Dendritic cell treated with granulocyte-macrophage colony-stimulating factor and Interleukin-4, amounts not matched to agents 40 ng/mL and 50 ng/mL, for 4 days (primary cell): ENCODE measurements around the gene TEX19.
A peak's percentile ranks its signal among the peaks of the same experiment; 100 is the strongest.
"Not testable (repeated sequence)": the region's sequence is repeated elsewhere in the genome, so short reads cannot be mapped to it uniquely, and the experiment has no call there.

Experiments used
- H3K27ac Mint-ChIP-seq: one replicate; pipeline ENCODE4 v1.8.0; 2022; ENCODE audit warnings: mild to moderate bottlenecking, mixed read lengths
- H3K27me3 Mint-ChIP-seq: one replicate; pipeline ENCODE4 v1.8.0; 2022; ENCODE audit warnings: mild to moderate bottlenecking, mixed read lengths
- H3K36me3 Mint-ChIP-seq: one replicate; pipeline ENCODE4 v1.8.0; 2022; ENCODE audit warnings: low read depth, mixed read lengths
- H3K4me1 Mint-ChIP-seq: one replicate; pipeline ENCODE4 v1.8.0; 2022; ENCODE audit warnings: low read depth, mixed read lengths
- H3K4me3 Mint-ChIP-seq: one replicate; pipeline ENCODE4 v1.8.0; 2022; ENCODE audit warnings: mild to moderate bottlenecking, moderate library complexity, mixed read lengths
- H3K9me3 Mint-ChIP-seq: one replicate; pipeline ENCODE4 v1.8.0; 2022; ENCODE audit warnings: mixed read lengths
- intact Hi-C: fragments of 100-400 bp; cut with micrococcal nuclease; formaldehyde crosslinking; loops from one replicate; pipeline ENCODE4 v1.15.0; 2022

TEX19 gene

DNA sequence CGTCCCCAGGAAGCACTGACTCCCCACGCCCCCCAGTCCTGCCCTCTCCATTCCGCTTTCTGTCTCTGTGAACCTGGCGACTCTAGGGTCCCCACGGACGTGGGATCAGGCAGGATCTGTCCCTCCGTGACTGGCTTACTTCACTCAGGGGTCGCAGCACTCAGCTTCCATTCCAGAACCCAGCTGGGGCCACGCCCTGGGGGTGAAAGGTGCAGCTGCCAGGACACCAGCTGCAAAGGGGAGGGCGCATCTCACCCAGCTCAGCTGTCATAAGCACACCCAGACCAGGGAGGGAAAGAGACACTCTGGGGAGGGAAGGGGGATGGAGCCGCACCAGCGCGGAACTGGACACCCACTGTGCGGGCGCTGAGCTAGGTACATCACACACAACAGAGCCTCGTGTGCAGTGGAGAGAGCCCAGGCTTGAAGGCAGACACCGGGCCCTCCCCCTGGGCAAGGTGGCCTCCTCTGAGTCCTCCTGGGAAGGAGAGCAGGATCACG is 40.6 kb downstream of the TEX19 start:
- no peaks in the 10 kb centered on the region for H3K9me3 Mint-ChIP-seq

DNA sequence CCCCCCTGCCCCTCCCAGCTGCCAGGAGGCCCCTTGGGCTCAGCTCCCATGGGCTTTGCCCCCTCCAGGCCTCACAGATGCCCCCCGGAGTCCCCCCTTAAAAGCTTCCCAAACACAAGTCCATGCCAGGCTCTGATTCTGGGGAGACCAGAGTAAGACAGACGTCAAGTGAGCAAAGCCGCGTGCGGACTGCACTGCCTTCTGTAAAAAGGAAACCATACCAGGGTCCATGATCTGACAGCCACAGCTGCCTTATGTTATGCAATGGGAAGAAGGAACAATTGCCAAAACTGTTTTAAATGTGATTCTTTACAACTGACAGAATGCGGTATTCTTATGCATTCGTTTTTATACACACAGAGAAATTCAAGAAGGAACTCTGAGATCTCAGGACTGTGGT is 41.2 kb downstream of the TEX19 start:
- Mint-ChIP-seq H3K9me3 (no peaks in the 10 kb centered on the region), H3K27me3 (peaks cover 3% of the 10 kb centered on the region), H3K4me3 (no peak overlapping the region), H3K36me3 (peaks cover 75% of the 10 kb centered on the region), H3K4me1 (peaks cover 37% of the 10 kb centered on the region), H3K27ac (peak overlapping the region; percentile 79)
- intact Hi-C loops = no loop called here

More for the DNA sequence above, 40.6 kb downstream of the TEX19 start:
- peak overlapping the region; percentile 33 for H3K27ac Mint-ChIP-seq
- peaks cover 37% of the 10 kb centered on the region for H3K4me1 Mint-ChIP-seq
- H3K4me3 Mint-ChIP-seq = no peak overlapping the region
- intact Hi-C loops = no loop called here
- peaks cover 75% of the 10 kb centered on the region for H3K36me3 Mint-ChIP-seq
- H3K27me3 Mint-ChIP-seq = peaks cover 3% of the 10 kb centered on the region

DNA sequence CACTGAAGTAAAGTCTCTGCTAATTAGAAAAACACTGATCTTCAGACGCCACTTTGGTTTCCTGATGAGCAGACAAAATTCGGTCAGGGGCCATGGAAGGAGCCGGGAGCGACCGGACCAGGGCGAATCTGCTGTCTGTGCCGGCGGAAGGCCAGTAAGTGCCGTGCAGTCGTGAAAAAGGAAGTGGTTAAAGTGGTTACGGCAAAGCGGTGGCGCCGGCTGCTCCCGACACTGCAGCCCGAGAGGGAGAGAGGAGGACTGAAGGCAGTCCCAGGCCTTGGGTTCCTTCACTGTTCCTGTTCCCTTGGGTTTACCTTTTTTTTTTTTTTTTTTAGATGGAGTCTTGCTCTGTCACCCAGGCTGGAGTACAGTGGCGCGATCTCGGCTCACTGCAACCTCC is 41.8 kb downstream of the TEX19 start:
- Mint-ChIP-seq H3K9me3 (no peaks in the 10 kb centered on the region), H3K27me3 (peaks cover 3% of the 10 kb centered on the region), H3K36me3 (peaks cover 75% of the 10 kb centered on the region), H3K4me1 (peaks cover 37% of the 10 kb centered on the region), H3K4me3 (peak overlapping the region; percentile 65), H3K27ac (peak overlapping the region; percentile 79)
- intact Hi-C loops = no loop called here

DNA sequence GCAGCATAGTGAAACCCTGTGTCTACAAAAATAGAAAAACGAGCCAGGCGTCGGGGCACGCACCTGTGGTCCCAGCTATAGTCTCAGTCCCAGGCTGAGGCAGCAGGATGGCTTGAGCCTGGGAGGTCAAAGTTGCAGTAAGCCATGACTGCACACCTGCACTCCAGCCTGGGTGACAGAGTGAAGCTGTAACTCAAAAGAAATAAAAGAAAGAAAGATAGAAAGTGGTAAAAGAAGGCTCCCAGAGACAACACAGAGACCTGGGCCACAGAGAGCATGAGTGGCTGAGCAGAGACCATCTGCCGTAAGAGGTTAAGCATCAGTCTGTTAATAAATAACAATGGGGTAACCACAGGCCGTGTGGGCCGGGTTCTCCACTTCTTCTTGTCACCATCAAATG is 43.8 kb downstream of the TEX19 start:
- peaks cover 7% of the 10 kb centered on the region for H3K27me3 Mint-ChIP-seq
- peaks cover 41% of the 10 kb centered on the region for H3K4me1 Mint-ChIP-seq
- no peak overlapping the region for H3K4me3 Mint-ChIP-seq
- H3K36me3 Mint-ChIP-seq = peaks cover 69% of the 10 kb centered on the region
- no peaks in the 10 kb centered on the region for H3K9me3 Mint-ChIP-seq
- intact Hi-C loops = loop anchor here (2.0 kb wide), 1 partner anchor 18 kb away; no protein-coding TSS in a partner anchor
- no peak overlapping the region for H3K27ac Mint-ChIP-seq

DNA sequence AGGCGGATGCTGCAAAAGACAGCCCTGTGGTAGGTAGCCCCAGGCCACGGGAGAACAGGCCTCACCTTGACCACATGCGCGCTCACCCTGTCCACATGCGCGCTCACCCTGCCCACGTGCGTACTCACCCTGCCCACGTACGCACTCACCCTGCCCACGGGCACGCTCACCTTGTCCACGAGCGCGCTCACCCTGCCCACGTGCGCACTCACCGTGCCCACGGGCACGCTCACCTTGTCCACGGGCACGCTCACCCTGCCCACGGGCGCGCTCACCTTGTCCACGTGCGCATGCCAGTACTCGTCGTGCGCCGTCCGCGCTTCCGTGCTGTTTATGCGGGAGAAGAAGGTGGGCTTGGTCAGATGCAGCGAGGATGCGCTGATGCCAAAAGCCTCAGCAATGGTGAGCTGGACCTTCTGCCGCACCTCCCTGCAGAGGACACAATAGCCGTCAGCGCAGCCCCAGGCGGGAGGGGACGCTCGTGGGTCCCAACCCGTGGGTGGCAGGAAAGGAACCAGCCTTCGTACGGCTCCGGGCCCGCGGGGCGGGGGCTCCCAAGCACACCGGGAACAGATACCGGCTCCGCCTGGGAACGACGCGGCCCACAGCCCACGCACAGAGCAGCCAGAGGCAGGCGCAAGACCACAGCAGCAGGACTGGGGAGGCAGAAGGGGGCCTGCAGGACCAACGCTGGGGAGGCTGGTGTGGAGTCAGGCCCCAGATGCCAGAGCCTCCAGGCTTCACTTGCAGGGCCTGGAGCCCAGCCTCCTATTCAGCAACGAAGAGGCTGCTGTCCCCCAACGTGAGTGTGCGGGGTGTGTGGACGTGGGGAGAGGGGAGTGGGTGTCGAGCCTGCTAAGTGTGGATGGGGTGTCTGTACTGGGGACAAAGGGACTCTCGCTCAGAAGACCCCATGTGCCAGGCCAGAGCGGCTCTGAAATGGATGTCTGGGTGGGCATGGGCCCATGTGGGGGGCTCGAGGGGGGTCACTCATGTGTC is 44.9 kb downstream of the TEX19 start:
- intact Hi-C loops = loop anchor here (2.0 kb wide), 1 partner anchor 17 kb away; no protein-coding TSS in a partner anchor
- H3K9me3 Mint-ChIP-seq = no peaks in the 10 kb centered on the region
- H3K27me3 Mint-ChIP-seq = peaks cover 7% of the 10 kb centered on the region
- H3K27ac Mint-ChIP-seq = no peak overlapping the region
- H3K4me1 Mint-ChIP-seq = peaks cover 41% of the 10 kb centered on the region
- H3K36me3 Mint-ChIP-seq = peaks cover 68% of the 10 kb centered on the region
- H3K4me3 Mint-ChIP-seq = no peak overlapping the region

DNA sequence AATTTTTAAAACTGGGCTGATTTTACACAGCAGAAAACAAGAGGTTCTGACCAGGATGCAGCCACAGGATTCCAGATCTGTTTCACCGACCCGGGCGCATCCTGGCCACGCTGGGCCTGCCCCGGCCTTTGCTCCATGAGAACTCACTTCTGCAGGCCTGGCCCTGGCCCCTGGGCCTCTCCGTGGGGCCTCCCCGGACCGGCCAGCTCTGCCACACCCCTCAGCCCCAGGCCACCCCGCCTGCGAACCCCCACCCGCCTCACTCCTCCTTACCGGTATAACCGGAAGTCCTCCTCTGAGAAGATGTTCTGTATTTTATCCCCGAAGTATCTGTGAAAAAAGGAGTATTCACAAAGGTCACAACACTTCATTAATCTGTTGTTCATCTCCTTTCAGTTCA is 46.0 kb downstream of the TEX19 start:
- Mint-ChIP-seq H3K4me3 (no peak overlapping the region), H3K27me3 (peaks cover 4% of the 10 kb centered on the region), H3K4me1 (peaks cover 30% of the 10 kb centered on the region), H3K9me3 (no peaks in the 10 kb centered on the region), H3K27ac (no peak overlapping the region), H3K36me3 (peaks cover 70% of the 10 kb centered on the region)
- intact Hi-C loops = no loop called here

DNA sequence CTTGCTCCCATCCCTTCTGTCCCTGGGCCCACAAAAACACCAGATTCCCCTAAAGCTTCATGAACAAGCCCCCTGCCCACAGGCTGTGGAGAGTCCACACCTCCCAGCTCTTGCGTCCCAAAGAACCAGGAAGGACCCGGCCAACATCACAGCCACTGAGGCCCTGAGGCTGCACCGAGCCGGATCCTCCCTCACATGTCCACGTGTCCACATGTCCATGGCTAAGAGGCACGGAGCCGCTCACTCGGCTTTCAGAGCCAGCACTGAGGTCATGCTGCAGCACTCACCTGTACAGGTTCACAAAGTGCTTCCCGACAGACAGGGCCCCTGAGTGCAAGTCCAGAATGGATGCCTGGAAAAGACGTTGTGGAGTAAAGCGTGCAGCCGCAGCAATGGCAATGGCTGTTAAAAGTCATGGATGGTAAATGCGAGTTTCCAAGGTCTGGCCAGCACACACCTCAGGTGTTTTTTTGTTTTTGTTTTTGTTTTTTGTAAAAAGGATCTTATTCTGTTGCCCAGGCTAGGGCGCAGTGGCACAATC is 47.2 kb downstream of the TEX19 start:
- H3K36me3 Mint-ChIP-seq = peaks cover 75% of the 10 kb centered on the region
- no peak overlapping the region for H3K4me3 Mint-ChIP-seq
- H3K9me3 Mint-ChIP-seq = no peaks in the 10 kb centered on the region
- H3K27ac Mint-ChIP-seq = no peak overlapping the region
- peaks cover 4% of the 10 kb centered on the region for H3K27me3 Mint-ChIP-seq
- intact Hi-C loops = no loop called here
- H3K4me1 Mint-ChIP-seq = peaks cover 19% of the 10 kb centered on the region

DNA sequence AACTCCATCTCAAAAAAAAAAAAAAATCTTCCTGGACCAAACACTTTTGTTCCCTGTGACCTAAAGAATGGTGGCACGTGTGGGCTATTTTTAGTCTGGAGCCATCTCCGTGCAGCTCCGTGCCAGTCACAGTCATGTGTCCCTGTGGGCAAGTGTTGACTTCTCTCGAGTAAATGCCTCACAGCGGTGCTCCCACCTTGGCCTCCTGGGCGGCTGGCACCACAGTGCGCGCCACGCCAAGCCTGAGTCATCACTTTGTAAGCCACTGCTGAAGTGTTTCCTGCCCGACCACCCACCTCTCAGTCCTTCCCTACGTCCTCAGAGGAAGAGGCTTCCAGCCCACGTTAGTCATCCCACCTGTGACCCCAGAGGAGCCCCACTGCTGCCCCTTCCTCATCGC is 48.2 kb downstream of the TEX19 start:
- Mint-ChIP-seq H3K27ac (peak overlapping the region; percentile 56), H3K9me3 (no peaks in the 10 kb centered on the region), H3K4me1 (peaks cover 10% of the 10 kb centered on the region), H3K27me3 (peaks cover 4% of the 10 kb centered on the region), H3K36me3 (peaks cover 79% of the 10 kb centered on the region), H3K4me3 (no peak overlapping the region)
- intact Hi-C loops = no loop called here

DNA sequence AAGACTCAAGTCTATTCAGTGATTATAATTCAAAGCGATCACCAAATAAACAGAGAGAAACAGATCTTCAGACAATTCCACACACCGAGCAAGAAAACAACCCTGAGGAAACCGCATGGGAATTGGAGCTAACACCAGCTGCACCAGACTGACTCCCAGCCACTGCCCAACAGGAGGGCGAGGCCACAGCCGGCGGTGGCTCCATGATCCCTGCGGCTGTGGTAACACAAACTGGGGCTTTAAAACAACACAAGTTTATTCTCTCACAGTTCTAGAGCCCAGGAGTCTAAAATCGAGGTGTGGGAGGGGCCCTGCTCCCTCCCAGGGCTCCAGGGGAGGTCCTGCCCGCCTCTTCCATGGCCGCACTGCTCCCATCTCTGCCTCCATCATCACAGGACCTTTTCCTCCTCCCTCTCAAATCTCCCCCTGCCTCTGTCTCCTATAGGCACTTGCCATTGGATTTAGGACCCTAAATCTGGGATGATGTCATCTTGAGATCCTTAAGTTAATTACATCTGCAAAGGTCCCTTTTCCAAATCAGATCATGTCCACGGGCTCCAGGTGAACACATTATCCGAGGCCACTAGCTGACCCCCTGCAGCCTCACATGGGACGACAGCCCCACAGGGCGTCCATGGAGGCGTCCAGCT is 49.4 kb downstream of the TEX19 start:
- Mint-ChIP-seq H3K4me3 (no peak overlapping the region), H3K27me3 (peaks cover 4% of the 10 kb centered on the region), H3K36me3 (peaks cover 79% of the 10 kb centered on the region), H3K27ac (peak overlapping the region; percentile 56), H3K4me1 (peaks cover 10% of the 10 kb centered on the region), H3K9me3 (no peaks in the 10 kb centered on the region)
- intact Hi-C loops = no loop called here

DNA sequence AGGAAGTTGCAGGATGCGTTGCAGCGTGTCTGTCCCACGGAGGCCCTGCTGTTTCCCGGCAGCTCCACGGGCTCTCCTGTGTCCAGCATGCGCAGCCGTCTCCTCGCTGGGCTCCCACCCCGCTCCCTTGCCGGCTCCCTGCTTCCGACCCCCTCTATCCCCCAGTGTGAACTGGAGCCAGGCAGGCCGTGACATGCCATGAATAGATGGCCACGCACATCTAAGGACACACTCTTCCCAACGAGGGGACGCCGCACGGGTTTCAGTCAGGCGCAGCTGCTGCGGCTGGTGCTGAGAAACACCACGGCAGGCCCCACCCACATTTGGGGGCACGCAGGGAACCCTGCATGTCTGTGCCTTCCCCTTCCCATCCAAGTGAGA is 49.9 kb downstream of the TEX19 start:
- Mint-ChIP-seq H3K27me3 (peaks cover 4% of the 10 kb centered on the region), H3K4me1 (peaks cover 10% of the 10 kb centered on the region), H3K4me3 (no peak overlapping the region)

DNA sequence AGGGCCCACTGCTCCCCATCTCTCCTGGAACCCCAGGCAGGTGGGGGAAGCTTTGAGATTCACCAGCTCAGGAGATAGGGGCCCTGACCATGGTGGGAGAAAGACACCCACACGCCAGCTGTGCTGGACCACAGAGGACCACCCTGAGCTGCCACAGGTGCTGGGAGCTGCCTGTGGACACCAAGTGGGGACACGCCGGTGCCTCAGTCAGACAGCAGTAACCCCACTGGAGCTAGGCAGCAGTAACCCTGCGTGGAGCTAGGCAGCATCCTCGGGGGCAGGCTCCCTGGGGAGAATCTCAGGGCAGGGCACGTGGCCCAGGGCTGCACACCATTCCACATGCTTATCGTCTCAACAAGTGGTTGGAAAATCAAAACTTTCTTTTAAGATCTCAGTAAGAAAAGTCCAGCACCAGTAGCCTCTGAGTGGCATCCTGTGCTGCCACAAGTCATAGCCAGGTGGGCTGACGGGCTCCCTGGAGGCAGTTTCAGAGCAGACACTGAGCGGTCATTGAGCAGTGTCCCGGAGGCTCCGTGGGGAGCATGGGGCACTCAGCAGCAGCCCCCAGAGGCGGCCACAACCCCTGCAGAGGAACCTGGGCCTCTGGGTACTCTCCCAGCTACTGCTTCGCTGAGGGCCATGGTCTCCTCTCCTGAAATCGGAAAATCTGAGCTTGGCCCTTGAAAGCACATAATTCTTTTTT is 51.1 kb downstream of the TEX19 start:
- H3K27me3 Mint-ChIP-seq = peaks cover 4% of the 10 kb centered on the region
- H3K4me1 Mint-ChIP-seq = peaks cover 14% of the 10 kb centered on the region
- no peak overlapping the region for H3K4me3 Mint-ChIP-seq
- peaks cover 77% of the 10 kb centered on the region for H3K36me3 Mint-ChIP-seq
- H3K9me3 Mint-ChIP-seq = no peaks in the 10 kb centered on the region
- no peak overlapping the region for H3K27ac Mint-ChIP-seq
- intact Hi-C loops = no loop called here

More for the DNA sequence above, 49.9 kb downstream of the TEX19 start:
- Mint-ChIP-seq H3K36me3 (peaks cover 79% of the 10 kb centered on the region), H3K9me3 (no peaks in the 10 kb centered on the region), H3K27ac (no peak overlapping the region)
- intact Hi-C loops = no loop called here

DNA sequence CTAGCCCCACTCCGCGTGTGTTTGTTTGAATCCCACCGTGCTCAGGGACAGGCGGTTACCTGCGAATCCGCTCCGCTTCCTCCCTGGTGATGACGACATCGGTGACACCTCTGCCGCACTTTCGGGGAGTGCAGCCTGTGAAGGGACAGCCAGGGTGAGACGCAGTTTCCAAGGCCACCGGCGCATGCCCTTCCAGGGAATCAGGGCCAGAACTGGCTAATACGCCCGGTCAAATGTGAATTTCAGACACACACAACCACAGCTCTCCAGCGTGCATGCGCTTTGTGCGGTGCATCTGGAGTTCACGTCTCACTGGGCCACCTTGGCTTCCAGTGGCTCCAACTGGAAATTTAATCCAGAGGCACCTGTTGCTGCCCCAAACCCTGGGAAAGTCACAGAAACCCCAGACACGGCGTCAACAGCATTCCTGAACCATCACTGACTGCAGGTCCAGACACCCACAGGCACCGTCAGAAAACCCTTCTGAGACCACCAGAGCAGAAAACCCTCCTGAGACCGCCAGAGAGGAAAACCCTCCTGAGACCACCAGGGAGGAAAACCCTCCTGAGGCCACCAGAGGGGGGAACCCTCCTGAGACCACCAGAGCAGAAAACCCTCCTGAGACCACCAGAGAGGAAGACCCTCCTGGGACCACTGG is 52.5 kb downstream of the TEX19 start:
- intact Hi-C loops = no loop called here
- no peaks in the 10 kb centered on the region for H3K9me3 Mint-ChIP-seq
- peaks cover 71% of the 10 kb centered on the region for H3K36me3 Mint-ChIP-seq
- peaks cover 4% of the 10 kb centered on the region for H3K27me3 Mint-ChIP-seq
- H3K4me1 Mint-ChIP-seq = peaks cover 19% of the 10 kb centered on the region
- no peak overlapping the region for H3K27ac Mint-ChIP-seq
- H3K4me3 Mint-ChIP-seq = no peak overlapping the region

DNA sequence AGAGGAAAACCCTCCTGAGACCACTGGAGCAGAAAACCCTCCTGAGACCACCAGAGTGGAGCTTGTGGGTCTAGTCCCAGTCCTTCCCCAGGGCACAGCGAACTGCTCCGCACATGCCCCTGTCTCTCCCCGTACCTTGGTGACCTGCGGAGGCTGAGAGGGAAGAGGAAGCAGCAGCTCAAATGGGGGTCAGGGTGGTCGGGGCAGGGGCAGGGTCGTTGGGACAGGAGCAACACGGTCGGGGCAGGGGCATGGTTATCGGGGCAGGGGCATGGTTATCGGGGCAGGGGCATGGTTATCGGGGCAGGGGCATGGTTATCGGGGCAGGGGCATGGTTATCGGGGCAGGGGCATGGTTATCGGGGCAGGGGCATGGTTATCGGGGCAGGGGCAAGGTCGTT is 53.0 kb downstream of the TEX19 start:
- H3K27ac Mint-ChIP-seq, H3K4me3 Mint-ChIP-seq, intact Hi-C loops, H3K9me3 Mint-ChIP-seq, H3K27me3 Mint-ChIP-seq: not testable (repeated sequence)
- H3K4me1 Mint-ChIP-seq = peaks cover 17% of the 10 kb centered on the region
- H3K36me3 Mint-ChIP-seq = peaks cover 71% of the 10 kb centered on the region
